ENCODE data around the gene PABPN1L.

- TF ChIP-seq ZNF274 (IDR thresholded peaks at IDR 0.05; ENCODE audit: low read depth, low read length): no peak
- TF ChIP-seq YY1 (IDR thresholded peaks at IDR 0.05; ENCODE audit: insufficient read depth, insufficient read length): no peak
Measured at GRCh38 chr16:88828711-88829110, 37.7 kb downstream of the PABPN1L start.
